T-helper 1 cell (primary cell): Measurements from ENCODE around the gene SLC47A2.
"Not testable (repeated sequence)": the region's sequence is repeated elsewhere in the genome, so short reads cannot be mapped to it uniquely, and the experiment has no call there.

Experiments
- DNase-seq, 5 donors: peaks; one replicate each; pipeline ENCODE4 v3.0.0-alpha.2; 2012 to 2020

SLC47A2 gene

DNA sequence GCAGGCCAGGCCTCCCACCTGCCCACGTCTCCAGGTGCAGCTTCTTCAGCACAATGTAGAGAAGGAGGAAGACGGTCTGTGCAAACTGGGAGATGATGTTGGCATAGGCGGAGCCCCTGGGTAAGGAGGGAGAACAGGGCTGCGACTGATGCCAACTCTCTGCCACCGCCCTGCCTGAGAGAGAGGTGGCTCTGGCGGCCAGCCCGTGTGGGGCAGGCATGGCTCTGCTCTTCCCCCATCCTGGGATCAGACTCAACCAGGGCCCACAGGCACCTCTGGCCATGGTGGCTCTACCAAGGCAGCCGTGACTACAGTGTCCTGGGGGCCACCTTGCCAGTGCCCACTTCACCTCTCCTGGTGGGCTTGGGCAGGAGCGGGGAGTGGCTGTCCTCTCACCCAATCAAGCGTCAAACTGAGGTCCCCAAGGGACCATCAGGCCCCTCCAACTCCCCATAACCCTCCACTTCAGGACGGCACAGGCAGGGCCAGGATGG, 8.6 kb downstream of the SLC47A2 start:
- no peak for DNase-seq

DNA sequence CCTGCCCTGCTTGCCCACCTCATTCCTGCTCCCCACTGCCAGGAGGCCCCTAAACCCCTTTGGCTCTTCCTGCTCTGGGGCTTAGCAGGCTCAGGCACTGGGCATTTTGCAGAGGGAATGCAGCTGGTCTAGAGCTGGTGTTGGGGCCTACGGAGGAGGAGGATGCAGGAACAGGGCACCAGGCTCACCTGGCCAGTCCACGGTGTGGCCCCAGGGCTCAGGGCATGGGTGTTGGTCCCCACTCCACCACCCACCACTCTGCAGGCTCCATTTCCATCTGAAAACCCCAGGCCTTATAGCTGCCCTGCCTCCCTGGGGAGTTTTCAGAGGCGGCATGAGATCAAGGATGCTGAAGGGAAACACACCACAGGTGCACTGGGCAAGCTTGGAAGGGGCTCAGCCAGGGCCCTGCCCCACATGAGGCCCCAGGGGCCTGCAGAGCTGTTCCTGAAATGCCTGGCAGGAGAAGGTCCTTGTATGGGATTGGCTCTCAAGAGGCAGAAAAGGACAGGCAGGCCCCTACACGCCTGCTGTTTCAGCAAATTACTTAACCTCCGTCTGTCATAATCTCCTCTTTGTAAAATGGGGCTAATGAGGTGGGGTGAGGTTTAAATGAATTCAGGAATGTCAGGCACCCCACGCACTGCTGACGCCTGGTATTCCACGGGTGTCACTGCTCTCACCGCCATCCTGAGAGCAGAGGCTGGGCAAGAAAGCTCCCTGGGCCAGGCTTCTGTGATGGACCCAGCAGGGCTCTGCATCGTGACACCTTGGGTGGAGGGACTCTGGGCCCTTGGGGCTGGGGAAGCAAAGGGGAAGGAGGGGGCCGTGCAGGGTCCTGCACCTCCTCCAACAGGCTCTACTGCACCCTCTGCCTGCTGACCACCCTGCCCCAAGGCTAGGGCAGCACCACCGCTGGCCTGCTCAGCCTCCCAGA, 9.3 kb downstream of the SLC47A2 start:
- no peak for DNase-seq

DNA sequence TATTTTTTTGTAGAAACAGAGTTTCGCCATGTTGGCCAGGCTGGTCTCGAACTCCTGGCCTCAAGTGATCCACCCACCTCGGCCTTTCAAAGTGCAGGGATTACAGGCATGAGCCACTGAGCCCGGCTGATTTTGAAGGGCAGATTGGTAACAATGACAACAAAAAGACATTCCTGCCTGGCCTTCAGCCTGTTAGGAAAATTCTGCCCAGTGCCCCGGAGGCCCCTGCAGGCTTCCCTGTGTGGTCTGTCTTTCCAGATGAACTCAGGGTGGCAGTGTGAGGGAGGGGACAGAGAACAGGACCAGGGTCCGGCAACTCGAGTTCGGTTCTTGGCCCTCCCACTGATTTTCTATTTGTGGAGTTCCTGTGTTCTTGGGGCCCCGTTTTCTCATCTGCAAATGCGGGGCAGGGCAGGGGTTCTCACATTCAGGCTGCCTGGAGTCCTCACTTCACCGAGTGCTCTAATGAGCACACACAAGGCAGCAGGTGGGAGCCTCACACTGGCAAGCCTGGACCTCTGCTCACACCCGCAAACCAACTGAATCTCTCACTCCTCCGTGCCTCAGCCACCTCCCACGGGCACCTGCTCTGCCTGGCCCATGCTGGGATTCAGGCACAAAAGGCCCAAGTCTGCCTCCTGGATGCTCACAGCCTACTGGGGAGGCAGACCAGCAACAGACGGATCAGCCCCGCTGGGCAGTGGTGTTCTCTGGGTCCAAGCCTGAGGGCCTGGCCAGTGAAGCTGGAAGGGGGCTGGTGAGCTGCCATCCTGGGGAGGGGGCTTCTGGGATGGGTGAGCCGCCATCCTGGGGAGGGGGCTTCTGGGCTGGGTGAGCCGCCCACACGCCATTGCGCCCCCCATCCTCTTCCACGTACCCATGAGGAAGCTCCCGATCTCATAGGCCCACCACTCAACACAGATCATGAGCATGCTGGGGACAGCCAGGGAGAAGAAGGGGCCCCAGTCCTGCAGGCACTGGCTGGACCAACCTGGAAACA, 10.3 kb downstream of the SLC47A2 start:
- DNase-seq = no peak

DNA sequence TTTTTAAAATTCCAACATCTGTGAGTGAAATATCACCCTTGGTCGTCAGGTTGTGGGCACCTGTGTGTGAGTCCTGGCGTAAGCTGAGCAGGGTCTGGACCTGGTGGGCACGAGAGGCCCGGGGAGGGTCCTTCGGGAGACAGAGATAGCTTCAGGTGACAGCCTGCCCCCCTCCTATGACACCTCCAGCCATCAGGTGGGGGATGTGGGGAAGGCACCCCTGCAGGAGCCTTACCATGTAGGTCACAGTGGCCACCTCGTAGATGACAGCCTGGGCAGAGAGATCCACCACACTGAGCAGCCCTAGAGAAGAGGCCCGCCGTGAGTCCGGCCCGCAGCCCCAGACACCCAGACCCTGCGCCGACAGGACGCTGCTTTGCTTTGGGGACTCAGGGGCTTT, 11.2 kb downstream of the SLC47A2 start:
- no peak for DNase-seq

DNA sequence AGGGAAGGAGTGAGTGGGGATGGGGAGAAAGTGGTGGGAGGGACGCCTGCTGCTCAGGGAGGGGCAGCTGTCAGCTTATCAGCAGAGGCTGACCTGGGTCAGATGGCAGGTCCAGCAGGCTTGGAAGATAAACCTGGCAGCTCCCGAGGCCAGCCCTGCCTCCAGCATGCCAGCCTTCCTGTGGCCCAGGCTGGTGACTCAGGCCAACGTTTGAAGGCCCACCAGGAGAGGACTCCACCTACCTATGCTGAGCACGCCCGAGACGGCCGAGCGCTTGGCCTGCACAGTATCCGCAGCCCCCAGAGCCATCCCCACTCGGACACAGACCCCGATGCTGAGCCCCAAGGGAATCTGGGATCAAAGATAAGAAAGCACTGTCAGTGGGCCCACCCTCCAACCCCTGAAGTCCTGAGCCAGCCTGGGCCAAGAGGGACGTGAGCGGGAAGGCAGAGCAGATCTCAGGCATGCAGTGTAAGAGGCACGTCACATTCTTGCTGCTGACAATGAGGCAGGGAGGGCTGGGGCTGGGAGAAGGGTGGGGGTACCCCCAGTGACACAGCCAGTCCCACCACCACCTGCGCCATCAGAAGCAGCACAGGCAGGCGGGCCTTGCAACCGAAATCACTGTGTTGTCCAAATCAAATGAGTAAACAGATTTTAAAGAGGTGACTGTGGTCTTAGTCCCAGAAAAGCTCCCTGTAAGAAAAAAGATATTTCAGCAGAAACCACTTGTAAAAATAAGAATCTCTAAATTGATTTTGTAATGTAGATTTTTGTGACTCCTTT, 12.4 kb downstream of the SLC47A2 start:
- no peak for DNase-seq

DNA sequence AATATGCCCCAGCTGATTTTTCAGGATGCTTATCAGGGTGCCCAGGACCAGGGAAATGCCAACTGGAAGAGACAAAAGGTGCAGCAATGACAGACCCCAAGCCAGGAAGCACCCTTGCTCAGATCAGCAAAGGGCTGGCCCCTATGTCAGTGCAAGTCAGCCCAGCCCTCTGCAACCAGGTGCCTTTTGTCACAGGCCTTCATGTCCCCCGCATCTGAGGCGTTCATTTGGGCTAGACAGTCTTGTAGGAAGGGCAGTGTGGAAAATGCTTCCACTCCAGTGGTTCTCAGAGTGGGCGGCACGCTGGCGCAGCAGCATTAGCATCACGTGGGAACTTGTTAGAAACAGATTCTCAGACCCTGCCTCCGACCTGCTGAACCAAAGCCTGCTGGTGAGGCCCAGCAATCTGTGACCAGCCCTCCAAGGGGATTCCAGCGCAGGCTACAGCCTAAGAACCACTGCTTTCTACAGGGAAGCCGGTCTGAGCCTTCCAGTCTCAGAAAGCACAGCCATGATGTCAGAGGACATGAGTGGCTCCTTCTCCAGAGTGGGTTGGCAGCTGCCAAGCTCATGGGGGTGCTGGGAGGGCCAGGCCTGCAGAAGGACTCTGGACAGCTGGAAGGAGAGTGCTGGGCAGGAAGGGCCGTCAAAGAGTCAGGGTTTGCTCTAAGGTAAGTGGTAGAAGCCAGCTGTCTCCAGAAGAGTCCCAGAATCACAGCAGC, 13.1 kb downstream of the SLC47A2 start:
- no peak for DNase-seq

DNA sequence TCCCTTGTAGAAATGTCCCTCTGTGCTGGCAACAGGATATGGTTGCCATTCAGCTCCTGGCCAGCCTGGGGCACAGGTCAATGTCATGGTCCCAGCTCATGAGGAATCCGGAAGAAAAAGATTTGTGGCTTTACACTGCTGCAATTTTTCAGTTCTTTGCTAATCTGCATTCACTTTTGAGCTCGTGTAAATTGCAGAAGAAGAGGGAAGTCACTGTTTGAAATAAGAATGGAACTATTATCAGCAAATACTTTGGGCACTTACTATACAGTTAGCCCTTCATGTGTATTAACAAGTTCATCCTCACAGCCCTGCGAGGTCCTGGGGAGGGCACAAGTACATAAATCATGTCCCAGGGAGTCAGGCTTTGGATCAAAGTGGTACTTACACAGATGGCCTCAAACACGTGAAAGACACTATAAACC, 14.2 kb downstream of the SLC47A2 start:
- DNase-seq = no peak

DNA sequence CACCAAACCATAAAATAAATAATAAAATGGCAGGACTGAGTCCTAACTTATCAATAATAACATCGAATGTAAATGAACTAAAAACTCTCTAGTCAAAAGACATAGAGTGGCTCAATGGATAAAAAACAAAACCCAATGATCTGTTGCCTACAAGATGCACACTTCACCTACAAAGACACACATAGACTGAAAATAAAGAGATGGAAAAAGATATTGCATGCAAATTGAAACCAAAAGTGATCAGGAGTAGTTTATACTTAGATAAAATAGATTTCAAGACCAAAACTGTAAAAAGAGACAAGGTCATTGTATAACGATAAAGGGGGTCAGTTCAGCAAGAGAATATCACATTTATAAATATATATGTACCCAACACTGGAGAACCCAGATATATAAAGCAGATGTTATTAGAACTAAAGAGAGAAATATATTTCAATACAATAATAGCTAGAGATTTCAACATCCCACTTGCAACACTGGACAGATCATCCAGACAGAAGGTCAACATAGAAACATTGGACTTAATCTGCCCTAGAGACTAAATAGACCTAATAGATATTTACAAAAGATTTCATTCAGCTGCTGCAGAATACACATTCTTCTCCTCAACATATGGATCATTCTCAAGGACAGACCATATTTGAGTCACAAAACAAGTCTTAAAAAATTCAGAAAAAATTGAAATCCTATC, 29.8 kb downstream of the SLC47A2 start:
- DNase-seq = no peak

DNA sequence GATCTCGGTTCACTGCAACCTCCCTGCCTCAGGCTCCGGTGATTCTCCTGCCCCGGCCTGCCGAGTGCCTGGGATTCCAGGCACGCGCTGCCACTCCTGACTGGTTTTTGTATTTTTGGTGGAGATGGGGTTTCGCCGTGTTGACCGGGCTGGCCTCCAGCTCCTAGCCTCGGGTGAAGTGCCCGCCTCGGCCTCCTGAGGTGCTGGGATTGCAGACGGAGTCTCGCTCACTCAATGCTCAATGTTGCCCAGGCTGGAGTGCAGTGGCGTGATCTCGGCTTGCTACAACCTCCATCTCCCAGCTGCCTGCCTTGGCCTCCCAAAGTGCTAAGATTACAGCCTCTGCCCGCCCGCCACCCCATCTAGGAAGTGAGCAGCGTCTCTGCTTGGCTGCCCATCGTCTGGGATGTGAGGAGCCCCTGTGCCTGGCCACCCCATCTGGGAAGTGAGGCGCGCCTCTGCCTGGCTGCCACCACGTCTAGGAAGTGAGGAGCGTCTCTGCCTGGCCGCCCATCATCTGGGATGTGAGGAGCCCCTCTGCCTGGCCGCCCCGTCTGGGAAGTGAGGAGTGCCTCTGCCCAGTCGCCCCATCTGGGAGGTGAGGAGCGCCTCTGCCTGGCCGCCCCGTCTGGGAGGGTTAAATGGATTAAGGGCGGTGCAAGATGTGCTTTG, 31.3 kb downstream of the SLC47A2 start:
- DNase-seq = not testable (repeated sequence)

DNA sequence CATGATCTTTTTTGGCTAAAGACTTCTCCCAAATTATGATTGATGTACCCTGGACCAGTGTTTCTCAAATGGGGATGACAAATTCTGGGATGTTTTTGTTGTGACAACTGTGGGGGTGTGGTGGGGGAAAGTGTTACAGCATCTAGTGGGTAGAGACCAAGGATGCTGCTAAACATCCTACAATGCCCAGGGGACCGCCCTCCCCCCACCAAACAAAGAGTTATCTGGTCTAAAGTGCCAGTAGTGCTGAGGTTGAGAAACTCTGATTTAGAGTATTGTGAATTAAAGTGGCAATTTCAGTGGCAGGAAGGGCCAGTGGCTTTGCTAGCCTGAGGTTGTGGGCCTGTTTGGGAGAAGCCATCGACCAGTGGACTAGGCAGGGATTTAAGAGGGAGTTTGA, 33.3 kb downstream of the SLC47A2 start:
- no peak for DNase-seq

DNA sequence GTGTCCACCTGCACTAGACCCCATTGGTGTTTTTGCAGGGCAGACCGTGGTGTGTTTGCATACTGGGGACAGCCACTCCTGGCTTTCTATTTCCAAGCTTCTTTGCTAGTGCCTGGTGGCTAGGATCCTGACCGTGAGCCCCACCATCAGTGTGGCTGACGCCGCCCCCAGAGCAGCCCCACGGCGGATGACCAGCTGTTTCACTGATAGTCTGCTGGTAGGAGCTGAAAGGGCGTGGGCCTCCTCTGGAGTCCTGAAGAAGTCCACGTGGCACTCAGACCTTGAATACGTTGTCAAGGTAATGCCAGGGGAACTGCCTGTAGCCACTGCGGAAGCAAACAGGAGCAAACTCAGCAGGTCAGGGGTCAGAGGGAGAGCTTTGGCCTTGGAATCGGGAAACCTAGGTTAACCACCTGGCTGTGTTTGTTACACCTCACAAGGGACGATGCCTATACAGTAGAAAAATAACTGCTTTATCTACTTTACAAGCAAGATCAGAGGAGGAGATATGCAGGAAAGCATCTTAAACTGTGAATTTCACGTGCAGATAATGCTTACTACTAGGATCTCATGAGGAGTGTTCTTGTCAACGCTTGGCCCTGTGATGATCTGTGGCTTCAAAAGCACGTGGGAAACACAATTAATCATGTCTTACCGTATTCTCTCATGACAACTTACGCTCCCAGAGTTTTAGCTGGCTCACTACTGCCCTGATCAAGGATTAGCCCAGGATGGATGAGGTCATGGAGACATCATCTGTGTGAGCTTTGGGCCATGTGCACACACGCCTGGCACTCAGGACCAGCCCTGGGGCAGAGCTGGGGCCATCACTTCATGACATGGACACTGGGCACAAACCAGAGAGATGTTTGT, 37.6 kb downstream of the SLC47A2 start:
- DNase-seq = no peak

DNA sequence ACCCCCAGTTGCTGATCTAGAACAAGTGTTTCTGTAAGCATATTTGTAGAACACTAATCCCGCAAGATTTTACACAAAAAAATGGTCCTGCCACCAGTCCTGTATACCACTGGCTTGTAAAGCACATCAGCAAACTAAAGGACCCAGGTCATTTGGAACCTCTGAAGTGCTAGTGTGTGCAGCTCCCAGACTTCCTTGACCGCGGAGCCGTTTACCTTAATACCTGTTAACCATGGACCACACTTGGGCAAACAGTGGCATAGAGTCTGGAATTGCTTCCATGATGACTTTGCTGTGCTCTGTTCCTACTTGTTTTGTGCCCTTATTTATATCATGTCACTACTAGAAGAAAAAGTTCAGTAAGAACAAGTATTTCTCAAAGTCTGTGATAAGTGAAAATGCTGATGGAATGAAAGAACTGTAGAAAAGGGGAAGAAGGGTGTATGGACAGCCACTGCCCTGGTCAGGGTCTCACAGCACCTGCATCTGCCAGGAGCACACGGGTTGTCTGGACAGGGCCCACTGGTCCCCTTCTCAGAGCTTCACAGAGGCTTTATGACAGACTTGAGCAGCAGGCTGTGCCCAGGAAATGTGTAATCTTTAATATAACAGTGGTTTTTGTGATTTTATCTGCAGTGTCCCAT, 38.5 kb downstream of the SLC47A2 start:
- DNase-seq = no peak

DNA sequence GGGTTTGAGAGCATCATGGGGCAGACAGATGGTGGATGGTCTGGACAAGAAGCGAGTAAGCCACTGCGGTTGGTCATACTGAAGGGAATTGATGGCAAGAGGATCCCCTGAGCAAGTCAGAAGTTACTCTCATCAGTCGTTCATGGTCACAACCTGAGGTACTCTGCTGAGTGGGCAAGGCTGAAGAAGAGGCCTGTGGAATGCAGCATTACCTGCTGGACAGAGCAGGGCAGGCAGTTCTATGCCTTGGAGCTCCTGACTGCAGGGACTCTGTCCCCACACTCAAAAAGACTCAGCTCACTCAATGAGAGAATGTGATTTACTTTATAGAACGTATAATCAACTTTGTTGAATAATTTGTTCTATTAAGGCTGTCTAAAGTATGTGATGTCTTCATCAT, 39.5 kb downstream of the SLC47A2 start:
- DNase-seq = no peak

DNA sequence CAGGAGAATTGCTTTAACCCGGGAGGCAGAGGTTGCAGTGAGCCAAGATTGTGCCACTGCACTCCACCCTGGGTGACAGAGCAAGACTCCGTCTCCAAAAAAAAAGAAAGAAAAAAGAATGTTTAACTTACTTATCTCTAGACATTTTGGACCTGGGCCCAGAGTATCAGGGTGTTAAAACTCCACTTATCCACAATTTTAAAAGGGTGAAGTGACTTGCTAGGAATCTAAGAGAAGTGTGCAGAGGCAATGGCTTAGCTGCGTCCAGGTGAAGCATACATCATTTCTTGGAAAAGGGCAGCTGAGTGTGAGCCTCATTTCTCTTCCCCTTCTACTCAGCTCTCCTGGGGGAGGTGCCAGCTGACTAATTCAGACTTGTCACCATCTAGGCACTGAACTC, 42.8 kb downstream of the SLC47A2 start:
- no peak for DNase-seq

DNA sequence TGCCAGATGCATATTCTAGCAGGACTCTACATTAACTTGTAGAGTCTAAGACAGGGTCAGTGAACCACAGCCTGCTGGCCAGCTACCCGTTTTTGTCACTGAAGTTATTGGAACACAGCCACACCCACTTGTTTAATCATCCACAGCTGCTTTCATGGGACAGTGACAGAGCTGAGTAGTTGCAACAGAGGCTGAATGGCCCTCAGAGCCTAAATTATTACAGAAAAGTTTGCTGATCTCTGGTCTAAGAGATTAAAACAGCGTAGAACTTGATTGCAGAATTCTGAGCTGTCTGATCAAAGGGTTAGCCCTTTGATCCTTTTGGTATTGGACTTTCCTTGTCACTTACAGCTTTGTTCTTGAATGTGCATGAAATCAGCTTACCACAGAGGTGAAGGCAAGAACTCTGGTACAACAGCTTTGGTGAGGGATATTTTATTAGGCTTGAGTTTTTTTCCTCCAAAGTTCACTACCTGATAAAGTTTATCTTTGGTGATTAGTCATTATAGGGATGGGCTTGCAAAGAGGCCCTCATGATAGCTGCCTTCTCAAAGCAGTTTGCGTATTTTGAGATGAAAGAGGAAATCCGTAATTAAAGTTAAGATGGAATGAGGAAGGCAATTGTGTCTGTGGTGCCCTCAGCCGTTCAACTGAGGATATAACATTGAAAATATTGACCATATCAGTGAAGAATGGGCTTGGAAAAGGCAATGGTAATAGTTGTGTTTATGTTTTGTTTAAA, 44.2 kb downstream of the SLC47A2 start:
- no peak for DNase-seq

DNA sequence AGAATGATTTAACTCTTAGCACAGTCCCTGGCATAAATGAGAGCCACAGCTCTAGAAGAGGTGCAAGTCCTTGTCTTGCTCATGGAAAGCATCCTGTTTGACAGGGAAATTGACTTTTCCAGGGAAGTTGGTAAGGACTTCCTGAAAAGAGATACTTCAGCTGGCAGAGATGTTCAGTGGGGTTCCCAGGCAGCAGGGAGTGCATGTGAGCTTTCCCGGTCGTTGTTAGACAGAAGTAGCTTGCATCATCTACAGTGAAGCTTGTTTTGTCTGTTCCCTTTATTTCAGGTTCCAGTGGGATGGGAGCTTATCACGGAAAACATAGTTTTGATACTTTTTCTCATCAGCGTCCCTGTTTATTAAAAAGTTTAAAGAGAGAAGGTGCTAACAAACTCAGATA, 45.0 kb downstream of the SLC47A2 start:
- no peak for DNase-seq

DNA sequence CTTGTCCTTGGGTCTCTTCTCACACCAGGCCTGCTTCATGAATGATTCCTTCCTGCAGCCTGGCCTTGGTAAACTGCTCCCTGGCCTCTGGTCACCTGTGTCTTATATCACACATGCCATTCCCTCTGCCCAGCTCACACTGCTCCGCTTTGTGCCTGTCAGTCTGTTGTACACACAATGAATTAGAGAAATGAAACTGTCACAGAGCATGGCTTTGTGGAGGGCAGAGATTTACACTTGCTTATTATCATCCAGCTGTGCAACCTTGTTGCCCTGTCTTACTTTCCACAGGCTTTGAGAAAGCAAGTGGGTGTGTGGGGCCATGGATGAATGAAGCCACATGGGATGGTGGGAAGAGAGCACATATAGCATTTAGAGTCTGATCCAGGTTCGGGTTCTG, 45.5 kb downstream of the SLC47A2 start:
- no peak for DNase-seq

DNA sequence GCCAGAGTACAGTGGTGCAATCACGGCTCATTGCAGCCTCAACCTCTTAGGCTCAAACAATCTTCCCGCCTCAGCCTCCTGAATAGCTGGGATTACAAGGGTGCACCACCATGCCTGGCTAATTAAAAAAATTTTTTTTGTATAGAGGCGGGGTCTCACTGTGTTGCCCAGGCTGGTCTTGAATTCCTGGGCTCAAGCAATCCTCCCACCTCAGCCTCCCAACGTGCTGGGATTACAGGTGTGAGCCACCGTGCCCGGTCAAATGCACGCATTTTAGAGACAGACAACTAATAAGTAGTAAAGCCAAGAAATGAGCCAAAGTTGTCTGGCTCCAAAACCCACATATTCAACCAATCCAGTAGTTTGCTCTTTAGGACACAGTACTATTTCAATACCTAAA, 46.7 kb downstream of the SLC47A2 start:
- not testable (repeated sequence) for DNase-seq
